ENCODE data around the gene KRTAP12-3.

KRTAP12-3 gene

GRCh38 chr21:44649521-44650100 is 8.1 kb upstream of the KRTAP12-3 start:
- H3K27ac ChIP-seq = no peak overlapping the region
- no peak for TF ChIP-seq CTCF (conservative IDR thresholded peaks at IDR 0.05)

GRCh38 chr21:44650265-44650972 is 7.3 kb upstream of the KRTAP12-3 start:
- no peak overlapping the region for H3K27ac ChIP-seq
- TF ChIP-seq CTCF (conservative IDR thresholded peaks at IDR 0.05) = no peak

- no peak overlapping the region for H3K27ac ChIP-seq
- no peak for TF ChIP-seq CTCF (conservative IDR thresholded peaks at IDR 0.05)
Observed at GRCh38 chr21:44650973-44651675, 6.6 kb upstream of the KRTAP12-3 start.

GRCh38 chr21:44653123-44653522 is 4.6 kb upstream of the KRTAP12-3 start:
- no peak for TF ChIP-seq CTCF (conservative IDR thresholded peaks at IDR 0.05)
- H3K27ac ChIP-seq = no peak overlapping the region

GRCh38 chr21:44653656-44654575 is 3.8 kb upstream of the KRTAP12-3 start:
- no peak overlapping the region for H3K27ac ChIP-seq
- no peak for TF ChIP-seq CTCF (conservative IDR thresholded peaks at IDR 0.05)

GRCh38 chr21:44654576-44655175 is 3.1 kb upstream of the KRTAP12-3 start, which contains the start of gene KRTAP12-4:
Gene KRTAP12-4, minus strand, starts transcription at chr21:44654659. Its CDS starts 45 bp downstream, at chr21:44654614.
- no peak for TF ChIP-seq CTCF (conservative IDR thresholded peaks at IDR 0.05)

More at GRCh38 chr21:44654576-44655175, 3.1 kb upstream of the KRTAP12-3 start, which contains the start of gene KRTAP12-4:
- H3K27ac ChIP-seq = no peak within 1 kb of the TSS
